GM21515 (cell line): ENCODE measurements around the gene STRN4.

ENCODE experiments used
- ATAC-seq: cut with Tn5 transposase; IDR thresholded peaks from one replicate; pipeline ENCODE4 v1.9.1; 2021; ENCODE audit not compliant: unreplicated experiment

The STRN4 gene

GRCh38 chr19:46726551-46726950 lies 19.7 kb downstream of the STRN4 start:
- ATAC-seq, result no peak

- ATAC-seq, result no peak
Measured at GRCh38 chr19:46725859-46726393, 20.3 kb downstream of the STRN4 start.

GRCh38 chr19:46725036-46725820 lies 21.0 kb downstream of the STRN4 start:
- no peak for ATAC-seq

- no peak for ATAC-seq
Measured at GRCh38 chr19:46724468-46724867, 21.8 kb downstream of the STRN4 start.

- ATAC-seq, result no peak
Measured at GRCh38 chr19:46723471-46723870, 22.8 kb downstream of the STRN4 start.

- no peak for ATAC-seq
Measured at GRCh38 chr19:46723023-46723461, 23.2 kb downstream of the STRN4 start.

- ATAC-seq, result no peak
Measured at GRCh38 chr19:46722421-46723022, 23.7 kb downstream of the STRN4 start.

- no peak for ATAC-seq
Measured at GRCh38 chr19:46722004-46722380, 24.3 kb downstream of the STRN4 start.

- no peak for ATAC-seq
Measured at GRCh38 chr19:46721269-46722003, 24.8 kb downstream of the STRN4 start.

- ATAC-seq, result no peak
Measured at GRCh38 chr19:46720503-46721239, 25.6 kb downstream of the STRN4 start.

- no peak for ATAC-seq
Measured at GRCh38 chr19:46719629-46720502, 26.4 kb downstream of the STRN4 start.

- no peak for ATAC-seq
Measured at GRCh38 chr19:46718934-46719622, 27.2 kb downstream of the STRN4 start.

GRCh38 chr19:46718157-46718933 lies 27.9 kb downstream of the STRN4 start:
- no peak for ATAC-seq

GRCh38 chr19:46717716-46718143 lies 28.5 kb downstream of the STRN4 start:
- ATAC-seq, result no peak

GRCh38 chr19:46717034-46717715 lies 29.1 kb downstream of the STRN4 start, which contains the start of gene PRKD2:
PRKD2 (minus strand) TSS chr19:46717114; CDS start chr19:46716370, 744 bp downstream.
- peak; percentile 29 for ATAC-seq

GRCh38 chr19:46716672-46717033 lies 29.6 kb downstream of the STRN4 start:
- ATAC-seq, result no peak

- no peak for ATAC-seq
Measured at GRCh38 chr19:46715975-46716671, 30.1 kb downstream of the STRN4 start.
